HL-60 (cell line): ENCODE results near the gene GRID1.

ENCODE experiments used
- DNase-seq, 2 experiments: peaks; one replicate each; pipeline ENCODE4 v3.0.0-alpha.2; 2010 to 2020; ENCODE audit warnings: low read depth in 1 of 2, low spot score in 1 of 2
- H3K27ac ChIP-seq: fragments of 250-450 bp; sonication (Bioruptor Pico); replicated peaks from 2 replicates; pipeline ENCODE4 v1.5.1; 2020; ENCODE audit warnings: mild to moderate bottlenecking, moderate library complexity
- H3K27me3 ChIP-seq: fragments of 250-450 bp; sonication (Bioruptor Pico); 2 replicates; pipeline ENCODE4 v1.5.1; 2021; ENCODE audit warnings: mild to moderate bottlenecking, moderate library complexity; ENCODE audit not compliant: insufficient read depth, poor library complexity, severe bottlenecking
- H3K4me3 ChIP-seq: replicated peaks from 2 replicates; pipeline ENCODE4 v1.5.1; 2011; ENCODE audit warnings: mild to moderate bottlenecking, control low read depth, low read length; ENCODE audit not compliant: insufficient read depth
- GABPA ChIP-seq: IDR thresholded peaks from 2 replicates; pipeline ENCODE4 v1.6.1; 2012; ENCODE audit warnings: low read depth
- POLR2AphosphoS5 ChIP-seq: IDR thresholded peaks from 2 replicates; pipeline ENCODE4 v1.6.1; 2012; ENCODE audit warnings: low read depth
- SPI1 ChIP-seq: IDR thresholded peaks from 2 replicates; pipeline ENCODE4 v1.6.1; 2012; ENCODE audit warnings: low read depth, mild to moderate bottlenecking, borderline replicate concordance
- TF ChIP-seq, protein P1 (sequence below): IDR thresholded peaks from one replicate; pipeline ENCODE4 v1.5.1; 2011; ENCODE audit warnings: low read length, control low read depth, inconsistent platforms; ENCODE audit not compliant: insufficient read depth
- TF ChIP-seq, protein P2 (sequence below): IDR thresholded peaks from 2 replicates; pipeline ENCODE4 v1.6.1; 2012; ENCODE audit warnings: low read depth; ENCODE audit not compliant: insufficient replicate concordance

GRID1 gene

DNA sequence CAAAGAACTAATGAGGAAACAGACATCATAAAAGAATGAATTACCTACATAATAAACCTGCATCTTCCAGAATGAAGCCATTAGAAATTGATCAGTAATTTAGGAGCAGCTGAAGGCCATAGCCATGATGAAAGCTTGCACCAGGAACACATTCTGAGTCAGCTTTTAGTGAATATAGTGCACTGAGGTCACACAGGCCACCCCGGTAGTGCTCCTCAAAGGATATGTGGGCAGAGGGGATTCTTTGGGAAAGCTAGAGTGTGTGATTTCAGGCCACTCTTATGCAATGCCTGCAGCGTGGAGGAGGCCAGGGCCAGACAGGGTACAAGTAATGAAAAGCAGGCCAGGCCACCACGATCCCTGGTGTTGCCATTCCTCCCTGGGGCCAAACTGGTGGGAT is 451.9 kb downstream of the GRID1 start:
- Histone ChIP-seq H3K27ac (no peak overlapping the region), H3K4me3 (no peak overlapping the region), H3K27me3 (no peaks in the 10 kb centered on the region)
- DNase-seq, result no peak
- TF ChIP-seq SPI1 (no peak), POLR2AphosphoS5 (no peak)

DNA sequence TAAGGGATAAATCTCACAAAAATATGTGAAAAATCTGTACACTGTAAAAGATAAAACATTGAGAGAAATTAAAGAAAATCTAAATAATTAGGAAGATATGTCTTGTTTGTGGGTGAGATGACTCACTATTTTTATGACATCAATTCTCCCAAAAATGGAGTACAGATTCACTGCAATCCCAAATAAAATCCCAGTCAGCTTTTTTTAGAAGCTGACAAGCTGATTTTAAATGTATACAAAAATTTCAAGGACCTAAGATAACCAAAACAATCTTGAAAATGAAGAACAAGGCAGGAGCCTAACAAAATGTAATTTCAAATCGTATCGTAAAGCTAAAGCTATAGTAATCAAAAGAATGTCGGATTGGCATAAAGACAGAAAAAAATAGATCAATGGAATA is 458.1 kb downstream of the GRID1 start:
- H3K27me3 ChIP-seq, result peaks cover 3% of the 10 kb centered on the region
- no peak for DNase-seq
- no peak overlapping the region for H3K4me3 ChIP-seq
- H3K27ac ChIP-seq, result no peak overlapping the region
- no peak for TF ChIP-seq SPI1
- TF ChIP-seq, protein P1, sequence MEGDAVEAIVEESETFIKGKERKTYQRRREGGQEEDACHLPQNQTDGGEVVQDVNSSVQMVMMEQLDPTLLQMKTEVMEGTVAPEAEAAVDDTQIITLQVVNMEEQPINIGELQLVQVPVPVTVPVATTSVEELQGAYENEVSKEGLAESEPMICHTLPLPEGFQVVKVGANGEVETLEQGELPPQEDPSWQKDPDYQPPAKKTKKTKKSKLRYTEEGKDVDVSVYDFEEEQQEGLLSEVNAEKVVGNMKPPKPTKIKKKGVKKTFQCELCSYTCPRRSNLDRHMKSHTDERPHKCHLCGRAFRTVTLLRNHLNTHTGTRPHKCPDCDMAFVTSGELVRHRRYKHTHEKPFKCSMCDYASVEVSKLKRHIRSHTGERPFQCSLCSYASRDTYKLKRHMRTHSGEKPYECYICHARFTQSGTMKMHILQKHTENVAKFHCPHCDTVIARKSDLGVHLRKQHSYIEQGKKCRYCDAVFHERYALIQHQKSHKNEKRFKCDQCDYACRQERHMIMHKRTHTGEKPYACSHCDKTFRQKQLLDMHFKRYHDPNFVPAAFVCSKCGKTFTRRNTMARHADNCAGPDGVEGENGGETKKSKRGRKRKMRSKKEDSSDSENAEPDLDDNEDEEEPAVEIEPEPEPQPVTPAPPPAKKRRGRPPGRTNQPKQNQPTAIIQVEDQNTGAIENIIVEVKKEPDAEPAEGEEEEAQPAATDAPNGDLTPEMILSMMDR, result no peak
- TF ChIP-seq, protein P2, sequence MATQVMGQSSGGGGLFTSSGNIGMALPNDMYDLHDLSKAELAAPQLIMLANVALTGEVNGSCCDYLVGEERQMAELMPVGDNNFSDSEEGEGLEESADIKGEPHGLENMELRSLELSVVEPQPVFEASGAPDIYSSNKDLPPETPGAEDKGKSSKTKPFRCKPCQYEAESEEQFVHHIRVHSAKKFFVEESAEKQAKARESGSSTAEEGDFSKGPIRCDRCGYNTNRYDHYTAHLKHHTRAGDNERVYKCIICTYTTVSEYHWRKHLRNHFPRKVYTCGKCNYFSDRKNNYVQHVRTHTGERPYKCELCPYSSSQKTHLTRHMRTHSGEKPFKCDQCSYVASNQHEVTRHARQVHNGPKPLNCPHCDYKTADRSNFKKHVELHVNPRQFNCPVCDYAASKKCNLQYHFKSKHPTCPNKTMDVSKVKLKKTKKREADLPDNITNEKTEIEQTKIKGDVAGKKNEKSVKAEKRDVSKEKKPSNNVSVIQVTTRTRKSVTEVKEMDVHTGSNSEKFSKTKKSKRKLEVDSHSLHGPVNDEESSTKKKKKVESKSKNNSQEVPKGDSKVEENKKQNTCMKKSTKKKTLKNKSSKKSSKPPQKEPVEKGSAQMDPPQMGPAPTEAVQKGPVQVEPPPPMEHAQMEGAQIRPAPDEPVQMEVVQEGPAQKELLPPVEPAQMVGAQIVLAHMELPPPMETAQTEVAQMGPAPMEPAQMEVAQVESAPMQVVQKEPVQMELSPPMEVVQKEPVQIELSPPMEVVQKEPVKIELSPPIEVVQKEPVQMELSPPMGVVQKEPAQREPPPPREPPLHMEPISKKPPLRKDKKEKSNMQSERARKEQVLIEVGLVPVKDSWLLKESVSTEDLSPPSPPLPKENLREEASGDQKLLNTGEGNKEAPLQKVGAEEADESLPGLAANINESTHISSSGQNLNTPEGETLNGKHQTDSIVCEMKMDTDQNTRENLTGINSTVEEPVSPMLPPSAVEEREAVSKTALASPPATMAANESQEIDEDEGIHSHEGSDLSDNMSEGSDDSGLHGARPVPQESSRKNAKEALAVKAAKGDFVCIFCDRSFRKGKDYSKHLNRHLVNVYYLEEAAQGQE, result no peak
- no peak for TF ChIP-seq GABPA
- TF ChIP-seq POLR2AphosphoS5, result no peak

DNA sequence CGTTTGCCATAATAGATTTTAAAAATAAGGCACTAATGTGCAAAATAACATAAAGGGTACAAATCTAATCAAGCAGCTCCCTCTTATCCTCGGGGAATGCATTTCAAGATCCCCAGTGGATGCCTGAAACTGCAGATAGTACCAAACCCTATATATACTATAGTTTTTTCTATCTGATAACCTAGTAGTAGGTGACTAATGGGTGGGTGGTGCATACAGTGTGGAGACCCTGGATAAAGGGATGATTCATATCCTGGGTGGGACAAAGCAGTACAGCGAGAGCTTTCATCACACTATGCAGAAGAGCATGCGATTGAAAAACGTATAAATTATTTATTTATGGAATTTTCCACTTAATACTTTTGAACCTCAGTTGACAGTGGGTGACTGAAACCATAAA is 464.5 kb downstream of the GRID1 start:
- no peak overlapping the region for H3K27ac ChIP-seq
- no peak for TF ChIP-seq GABPA
- TF ChIP-seq, protein P2, result no peak
- TF ChIP-seq, protein P1, result no peak
- TF ChIP-seq POLR2AphosphoS5, result no peak
- TF ChIP-seq SPI1, result no peak
- DNase-seq, result no peak
- H3K4me3 ChIP-seq, result no peak overlapping the region
- H3K27me3 ChIP-seq, result peaks cover 3% of the 10 kb centered on the region

DNA sequence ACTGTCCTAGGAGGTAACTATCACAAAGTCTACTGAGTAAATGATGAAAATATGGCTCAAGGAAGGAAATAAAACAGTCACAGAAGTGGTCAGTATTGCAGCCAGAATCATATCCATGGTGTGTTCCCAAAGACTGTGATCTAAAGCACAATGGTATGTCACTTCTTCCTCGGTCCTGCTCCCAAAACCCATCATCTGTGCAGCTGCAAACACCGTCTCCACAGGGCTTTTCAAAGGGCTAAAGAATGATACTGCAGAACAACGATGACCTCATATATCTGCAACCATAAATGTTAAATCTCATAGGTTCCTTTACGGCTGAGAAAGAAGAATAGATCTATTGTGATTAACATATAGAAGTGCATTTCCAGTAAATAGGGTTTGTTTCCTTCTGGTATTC is 465.0 kb downstream of the GRID1 start:
- DNase-seq, result no peak
- H3K4me3 ChIP-seq, result no peak overlapping the region
- H3K27ac ChIP-seq, result no peak overlapping the region
- TF ChIP-seq GABPA, result no peak
- TF ChIP-seq, protein P1, result no peak
- TF ChIP-seq, protein P2, result no peak
- TF ChIP-seq POLR2AphosphoS5, result no peak
- no peak for TF ChIP-seq SPI1
- H3K27me3 ChIP-seq, result peaks cover 3% of the 10 kb centered on the region
